Keratinocyte (primary cell): Measurements from ENCODE around the gene CACNB4. TPM values are rescaled to one million over a fixed set of nuclear protein-coding genes. Genes with fewer than 3 reads are reported as not detected.

ENCODE experiments used
- DNase-seq: peaks from one replicate; pipeline ENCODE4 v3.0.0-alpha.2; 2011; ENCODE audit warnings: low read depth, missing footprints, low spot score
- FAIRE-seq: peaks from 2 replicates; lab custom pipeline; 2011; peaks lifted over from hg19 to GRCh38; lab: Jason Lieb, UNC
- H2AFZ ChIP-seq: 2 replicates; pipeline ENCODE4 v1.6.0; 2012; ENCODE audit warnings: low read length, control low read depth, inconsistent platforms; ENCODE audit not compliant: control insufficient read depth
- H3K27ac ChIP-seq: 2 replicates; pipeline ENCODE4 v1.5.1; 2011; ENCODE audit warnings: low read length; ENCODE audit not compliant: control insufficient read depth, insufficient read depth
- H3K27me3 ChIP-seq: 3 replicates; pipeline ENCODE4 v1.6.0; 2011; ENCODE audit warnings: low read length; ENCODE audit not compliant: control insufficient read depth, insufficient read depth; ENCODE audit errors: extremely low read depth
- H3K36me3 ChIP-seq, 2 experiments: 2 replicates in 1 of 2; 3 replicates in 1 of 2; pipeline ENCODE4 v1.5.1; 2011; ENCODE audit warnings: low read length in 2 of 2, mild to moderate bottlenecking in 1 of 2; ENCODE audit not compliant: control insufficient read depth in 2 of 2, insufficient read depth in 2 of 2; ENCODE audit errors: extremely low read depth in 1 of 2
- H3K4me1 ChIP-seq: 3 replicates; pipeline ENCODE4 v1.5.1; 2011; ENCODE audit warnings: low read length; ENCODE audit not compliant: control insufficient read depth, insufficient read depth; ENCODE audit errors: extremely low read depth
- H3K4me2 ChIP-seq: 3 replicates; pipeline ENCODE4 v1.6.0; 2011; ENCODE audit warnings: low read depth, low read length; ENCODE audit not compliant: control insufficient read depth, insufficient read depth; ENCODE audit errors: extremely low read depth
- H3K4me3 ChIP-seq, 3 experiments: fragments of 200-600 bp in 1 of 3; sonication (generic) in 1 of 3; 2 replicates in 2 of 3; 3 replicates in 1 of 3; pipeline ENCODE4 v1.5.1; 2011 to 2016; ENCODE audit warnings: low read length in 3 of 3, mild to moderate bottlenecking in 3 of 3, control low read depth in 2 of 3, inconsistent platforms in 1 of 3, low read depth in 1 of 3, mixed read lengths in 1 of 3, mixed run types in 1 of 3, moderate library complexity in 1 of 3; ENCODE audit not compliant: control insufficient read depth in 2 of 3, insufficient read depth in 2 of 3; ENCODE audit errors: extremely low read depth in 1 of 3
- H3K79me2 ChIP-seq: 2 replicates; pipeline ENCODE4 v1.6.0; 2012; ENCODE audit warnings: low read length; ENCODE audit not compliant: control insufficient read depth, insufficient read depth
- H3K9ac ChIP-seq: 3 replicates; pipeline ENCODE4 v1.6.0; 2011; ENCODE audit warnings: low read length; ENCODE audit not compliant: control insufficient read depth, insufficient read depth; ENCODE audit errors: extremely low read depth
- H3K9me1 ChIP-seq: 3 replicates; pipeline ENCODE4 v1.6.0; 2011; ENCODE audit warnings: low read length; ENCODE audit not compliant: control insufficient read depth, insufficient read depth; ENCODE audit errors: extremely low read depth
- H3K9me3 ChIP-seq: 2 replicates; pipeline ENCODE4 v1.5.1; 2012; ENCODE audit warnings: low read depth, low read length; ENCODE audit not compliant: control insufficient read depth
- H4K20me1 ChIP-seq: 3 replicates; pipeline ENCODE4 v1.6.0; 2011; ENCODE audit warnings: low read length; ENCODE audit not compliant: control insufficient read depth, insufficient read depth; ENCODE audit errors: extremely low read depth
- EZH2 ChIP-seq: IDR thresholded peaks from one replicate; pipeline ENCODE4 v1.6.1; 2012; ENCODE audit warnings: inconsistent platforms, mild to moderate bottlenecking, low read length, moderate library complexity
- dilution Hi-C: fragments of 300-500 bp; cut with MboI; formaldehyde crosslinking; loops from one replicate; pipeline ENCODE4 v1.7.0; 2020; ENCODE audit warnings: low sequenced_read_pairs; ENCODE audit not compliant: extremely low pct_ligation_motif_present
- polyA plus RNA-seq, 5 experiments: library from polyadenylated mRNA; depleted of rRNA in 3 of 5; stranded (reverse) in 3 of 5; stranded (forward) in 1 of 5; unstranded in 1 of 5; fragments of >200 nt; gene quantifications; 1 replicate in 1 of 5; 2 replicates in 3 of 5; 3 replicates in 1 of 5; pipeline versions ENCODE4 v1.2.1 to v1.2.3, GENCODE V29; 2011 to 2012; ENCODE audit warnings: missing spikeins in 2 of 5, low read depth in 1 of 5, low replicate concordance in 1 of 5
- TF ChIP-seq, protein P1 (sequence below), 3 experiments: IDR thresholded peaks in 1 of 3; conservative IDR thresholded peaks in 1 of 3; optimal IDR thresholded peaks in 1 of 3; 2 replicates in 2 of 3; 3 replicates in 1 of 3; pipeline versions ENCODE3 to v1.5.1; 2011; ENCODE audit warnings: low read length in 3 of 3, mild to moderate bottlenecking in 3 of 3, moderate library complexity in 2 of 3, control low read depth in 1 of 3, inconsistent platforms in 1 of 3; ENCODE audit not compliant: insufficient read depth in 2 of 3; ENCODE audit errors: extremely low read depth in 1 of 3

Gene CACNB4
- polyA plus RNA-seq, 1 donor (not counting 4 experiments of a cell fraction or from before 2014, with no cell fraction given) = 0.30 TPM

GRCh38 chr2:151989378-151989777 is 109.5 kb downstream of the CACNB4 start:
- DNase-seq (no peak), FAIRE-seq (no peak)
- Histone ChIP-seq H3K4me2 (no peak overlapping the region), H3K9me3 (no peaks in the 10 kb centered on the region), H3K36me3 (no peaks in the 10 kb centered on the region), H2AFZ (no peak overlapping the region), H3K9me1 (no peaks in the 10 kb centered on the region), H3K79me2 (no peaks in the 10 kb centered on the region), H3K4me3 (no peak overlapping the region), H3K27ac (no peak overlapping the region), H3K4me1 (no peaks in the 10 kb centered on the region), H3K27me3 (peaks cover 9% of the 10 kb centered on the region), H4K20me1 (no peaks in the 10 kb centered on the region), H3K9ac (no peak overlapping the region)
- no peak for TF ChIP-seq EZH2
- dilution Hi-C loops = no loop called here

DNA sequence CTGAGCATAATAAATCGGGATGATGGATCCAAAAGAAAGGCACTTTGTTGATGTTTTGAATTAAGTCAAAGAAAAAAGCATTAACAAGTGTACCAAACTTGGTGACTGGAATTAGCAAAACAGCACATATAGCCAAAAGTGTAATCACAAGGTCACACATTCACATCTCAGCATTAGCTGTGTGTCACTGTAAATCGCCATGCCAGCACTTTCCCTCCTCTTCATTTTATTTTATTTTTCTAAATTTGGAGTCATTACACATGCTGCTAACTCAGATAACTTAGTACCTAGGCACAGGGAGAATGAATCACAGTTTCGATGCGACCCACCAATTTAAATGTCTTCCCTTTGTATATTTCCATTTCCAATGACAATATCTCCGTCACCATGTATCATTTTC is 111.4 kb downstream of the CACNB4 start:
- Histone ChIP-seq H3K79me2 (no peaks in the 10 kb centered on the region), H3K9me1 (no peaks in the 10 kb centered on the region), H4K20me1 (no peaks in the 10 kb centered on the region), H3K9me3 (no peaks in the 10 kb centered on the region), H3K4me1 (no peaks in the 10 kb centered on the region), H3K9ac (no peak overlapping the region), H3K27ac (no peak overlapping the region), H3K4me3 (no peak overlapping the region), H3K36me3 (no peaks in the 10 kb centered on the region), H3K4me2 (no peak overlapping the region), H3K27me3 (peaks cover 9% of the 10 kb centered on the region), H2AFZ (no peak overlapping the region)
- TF ChIP-seq EZH2 = no peak
- TF ChIP-seq, protein P1, sequence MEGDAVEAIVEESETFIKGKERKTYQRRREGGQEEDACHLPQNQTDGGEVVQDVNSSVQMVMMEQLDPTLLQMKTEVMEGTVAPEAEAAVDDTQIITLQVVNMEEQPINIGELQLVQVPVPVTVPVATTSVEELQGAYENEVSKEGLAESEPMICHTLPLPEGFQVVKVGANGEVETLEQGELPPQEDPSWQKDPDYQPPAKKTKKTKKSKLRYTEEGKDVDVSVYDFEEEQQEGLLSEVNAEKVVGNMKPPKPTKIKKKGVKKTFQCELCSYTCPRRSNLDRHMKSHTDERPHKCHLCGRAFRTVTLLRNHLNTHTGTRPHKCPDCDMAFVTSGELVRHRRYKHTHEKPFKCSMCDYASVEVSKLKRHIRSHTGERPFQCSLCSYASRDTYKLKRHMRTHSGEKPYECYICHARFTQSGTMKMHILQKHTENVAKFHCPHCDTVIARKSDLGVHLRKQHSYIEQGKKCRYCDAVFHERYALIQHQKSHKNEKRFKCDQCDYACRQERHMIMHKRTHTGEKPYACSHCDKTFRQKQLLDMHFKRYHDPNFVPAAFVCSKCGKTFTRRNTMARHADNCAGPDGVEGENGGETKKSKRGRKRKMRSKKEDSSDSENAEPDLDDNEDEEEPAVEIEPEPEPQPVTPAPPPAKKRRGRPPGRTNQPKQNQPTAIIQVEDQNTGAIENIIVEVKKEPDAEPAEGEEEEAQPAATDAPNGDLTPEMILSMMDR (optimal IDR thresholded peaks at IDR 0.05 in 1 of 3, IDR thresholded peaks at IDR 0.05 in 1 of 3, conservative IDR thresholded peaks at IDR 0.05 in 1 of 3; ENCODE audit: extremely low read depth in 1 of 3, insufficient read depth in 2 of 3, low read length in 3 of 3) = no peak
- no peak for FAIRE-seq
- dilution Hi-C loops = no loop called here
- DNase-seq = no peak

- FAIRE-seq (no peak), DNase-seq (no peak)
- Histone ChIP-seq H2AFZ (no peak overlapping the region), H3K4me2 (no peak overlapping the region), H3K79me2 (no peaks in the 10 kb centered on the region), H3K9me1 (no peaks in the 10 kb centered on the region), H3K4me3 (no peak overlapping the region), H3K27me3 (peaks cover 2% of the 10 kb centered on the region), H3K27ac (no peak overlapping the region), H3K9ac (no peak overlapping the region), H3K36me3 (no peaks in the 10 kb centered on the region), H3K4me1 (no peaks in the 10 kb centered on the region), H3K9me3 (no peaks in the 10 kb centered on the region), H4K20me1 (no peaks in the 10 kb centered on the region)
- TF ChIP-seq, protein P1 (optimal IDR thresholded peaks at IDR 0.05 in 1 of 3, IDR thresholded peaks at IDR 0.05 in 1 of 3, conservative IDR thresholded peaks at IDR 0.05 in 1 of 3; ENCODE audit: extremely low read depth in 1 of 3, insufficient read depth in 2 of 3, low read length in 3 of 3) = no peak
- no peak for TF ChIP-seq EZH2
- dilution Hi-C loops = no loop called here
Observed at GRCh38 chr2:151984424-151985083, 114.3 kb downstream of the CACNB4 start.
